ENCODE measurements around the gene KCTD17.
A peak's percentile ranks its signal among the peaks of the same experiment; 100 is the strongest.

The KCTD17 gene, protein sequence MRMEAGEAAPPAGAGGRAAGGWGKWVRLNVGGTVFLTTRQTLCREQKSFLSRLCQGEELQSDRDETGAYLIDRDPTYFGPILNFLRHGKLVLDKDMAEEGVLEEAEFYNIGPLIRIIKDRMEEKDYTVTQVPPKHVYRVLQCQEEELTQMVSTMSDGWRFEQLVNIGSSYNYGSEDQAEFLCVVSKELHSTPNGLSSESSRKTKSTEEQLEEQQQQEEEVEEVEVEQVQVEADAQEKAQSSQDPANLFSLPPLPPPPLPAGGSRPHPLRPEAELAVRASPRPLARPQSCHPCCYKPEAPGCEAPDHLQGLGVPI

DNA sequence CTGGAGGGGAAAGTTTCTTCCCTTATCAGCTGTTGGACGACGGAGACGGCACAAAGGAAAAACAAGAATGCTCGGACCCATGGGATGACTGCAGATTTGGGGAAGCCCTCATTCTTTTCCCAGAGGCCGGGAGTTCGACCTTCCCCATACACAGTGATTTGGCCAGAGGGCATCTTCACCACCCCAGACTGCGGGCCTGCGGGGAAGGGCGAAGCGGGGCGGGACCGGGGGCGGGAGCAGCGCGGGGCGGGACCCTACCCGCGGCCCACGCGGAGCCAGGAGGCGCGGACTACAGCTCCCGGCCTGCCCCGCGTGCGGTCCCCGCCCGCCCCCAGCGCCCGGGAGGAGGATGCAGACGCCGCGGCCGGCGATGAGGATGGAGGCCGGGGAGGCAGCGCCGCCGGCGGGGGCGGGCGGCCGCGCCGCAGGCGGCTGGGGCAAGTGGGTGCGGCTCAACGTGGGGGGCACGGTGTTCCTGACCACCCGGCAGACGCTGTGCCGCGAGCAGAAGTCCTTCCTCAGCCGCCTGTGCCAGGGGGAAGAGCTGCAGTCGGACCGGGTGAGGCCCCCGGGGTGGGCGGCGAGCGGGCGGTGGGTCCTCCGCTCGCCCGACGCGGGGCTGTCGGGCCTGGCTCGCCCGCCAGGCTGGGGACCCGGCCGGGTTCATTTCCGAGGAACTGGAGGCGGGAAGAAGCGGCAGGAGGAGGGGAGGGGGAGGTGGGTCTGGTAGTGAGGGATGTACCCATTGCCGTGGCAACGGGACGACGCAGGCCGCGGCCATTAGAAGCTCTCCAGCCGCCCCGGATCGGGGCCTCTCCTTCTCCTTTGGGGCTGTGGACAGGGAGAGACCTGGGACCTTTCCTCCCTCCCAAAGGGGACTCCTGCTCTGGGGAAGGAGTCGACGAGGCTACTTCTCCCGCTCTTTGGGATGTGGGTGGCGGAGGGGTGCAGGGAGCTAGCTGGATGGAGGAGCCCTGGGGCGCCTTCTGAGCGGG, at the start of gene KCTD17:
Gene KCTD17 (plus strand): TSS at position 352 of the 995 bp plus-strand sequence. CDS start 19 bp downstream, at position 371.
- DNase-seq, result peak; percentile 80

DNA sequence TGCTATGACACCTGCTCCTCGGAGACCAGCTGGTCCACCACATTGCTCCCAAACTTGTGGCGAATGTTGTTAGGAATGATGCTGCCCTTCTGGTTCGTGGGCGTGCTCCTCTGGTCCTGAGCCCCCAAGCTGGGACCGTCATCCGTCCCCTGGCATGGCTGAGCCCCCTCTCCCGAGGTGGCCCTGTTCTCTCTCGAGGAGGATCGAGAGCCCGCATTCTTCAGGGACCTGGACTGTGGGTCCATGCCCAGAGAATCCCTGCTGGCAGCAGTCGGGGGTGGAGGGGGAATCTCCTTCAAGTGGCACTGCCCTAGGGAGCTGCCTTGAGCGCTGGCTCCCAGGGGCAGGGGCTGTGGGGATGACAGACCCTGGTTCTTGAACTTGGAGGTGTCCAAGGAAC, 49.7 kb upstream of the KCTD17 start:
- no peak for DNase-seq

DNA sequence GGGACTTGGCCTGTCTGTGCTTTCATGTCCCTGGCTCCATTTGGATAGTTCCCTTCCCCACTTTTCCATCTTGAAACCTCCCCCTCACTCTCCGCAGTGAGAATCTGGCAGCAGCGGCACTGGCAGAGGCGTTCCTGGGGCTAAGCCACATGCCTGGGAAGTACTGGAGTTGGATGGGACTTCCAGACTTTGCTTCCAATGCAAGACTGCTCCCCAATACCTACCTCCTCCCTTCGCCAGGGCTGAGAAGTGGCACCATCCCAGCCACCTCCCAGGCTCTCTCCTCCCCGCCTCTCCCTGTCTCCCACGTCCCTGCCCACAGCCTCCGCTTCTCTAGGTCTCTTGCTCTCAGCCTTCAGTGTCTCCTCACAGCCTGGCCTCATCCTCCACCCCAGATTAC, 48.9 kb upstream of the KCTD17 start:
- DNase-seq, result no peak

DNA sequence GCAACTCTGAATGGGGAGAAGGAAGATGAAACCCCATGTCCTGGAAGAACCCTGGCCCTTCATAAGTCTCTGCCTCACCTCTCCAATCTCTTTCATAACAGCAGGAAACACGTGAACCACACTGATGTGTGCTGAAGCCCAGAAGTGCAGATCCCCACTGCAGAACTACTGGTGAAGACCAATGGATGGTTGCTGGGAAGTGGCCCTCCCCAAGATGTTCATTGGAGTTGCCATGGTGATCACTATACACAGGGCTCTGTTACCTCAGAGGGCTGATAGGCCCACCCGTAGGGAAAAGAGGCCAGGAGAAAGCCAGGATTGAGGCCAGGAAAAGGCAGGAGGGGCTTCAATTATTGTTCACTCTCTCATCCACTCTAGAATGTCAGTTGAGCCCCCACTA, 43.9 kb upstream of the KCTD17 start:
- DNase-seq, result no peak

DNA sequence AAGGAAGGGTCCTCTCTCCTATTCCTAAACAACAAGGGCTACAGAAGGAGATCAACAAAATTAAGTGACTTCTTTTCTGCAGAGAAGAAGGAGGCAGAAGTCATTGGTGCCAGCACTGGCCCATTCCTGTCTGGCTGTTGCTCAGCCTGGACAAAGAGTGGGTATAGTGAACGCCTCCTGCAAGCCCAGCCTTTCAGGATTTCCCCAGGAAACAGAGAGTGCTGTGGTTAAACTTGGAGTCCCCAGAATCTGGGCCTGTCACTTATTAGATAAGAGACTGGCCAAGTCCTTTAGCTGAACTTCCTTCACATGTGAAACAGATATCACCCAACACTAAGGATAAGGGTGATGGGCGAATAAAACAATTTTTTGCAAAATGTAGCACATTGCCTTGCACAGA, 43.2 kb upstream of the KCTD17 start:
- no peak for DNase-seq

DNA sequence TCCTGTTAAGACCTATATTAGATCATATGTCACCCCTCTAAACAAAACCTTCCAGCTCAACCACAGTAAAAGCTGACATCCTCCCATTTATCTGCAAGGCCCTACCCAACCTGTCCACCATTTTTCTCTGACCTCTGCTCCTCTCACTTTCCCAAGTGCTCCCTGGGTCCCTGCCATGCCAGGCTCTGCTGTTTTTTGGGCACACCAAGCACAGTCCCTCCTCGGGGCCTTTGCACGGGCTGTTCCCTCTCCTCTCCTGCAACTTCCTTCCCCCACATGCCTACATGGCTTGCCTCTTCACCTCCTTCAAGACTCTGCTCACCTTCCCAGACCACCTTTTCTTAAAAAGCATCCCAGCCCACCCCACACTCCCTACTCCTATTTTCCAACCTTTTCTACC, 42.1 kb upstream of the KCTD17 start:
- DNase-seq, result no peak

DNA sequence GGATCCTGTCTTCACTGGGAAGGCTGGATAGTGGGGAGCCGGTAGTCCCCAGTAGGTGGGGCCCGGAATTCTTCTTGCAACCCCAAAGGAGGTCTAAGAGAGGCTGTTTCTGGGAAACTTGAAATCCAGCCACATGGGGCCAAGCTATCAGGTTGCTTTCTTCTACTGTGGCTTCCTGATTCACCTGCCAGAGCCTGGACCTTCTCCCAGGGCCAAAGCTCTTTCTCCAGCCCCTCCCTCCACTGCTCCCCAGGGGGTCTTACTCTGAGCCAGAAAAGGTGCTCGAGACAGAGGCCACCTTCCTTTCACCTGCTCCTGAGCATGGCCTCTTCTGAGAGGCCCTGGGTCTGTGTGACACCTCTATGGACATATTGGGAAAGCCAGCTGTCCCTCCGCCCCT, 41.4 kb upstream of the KCTD17 start:
- DNase-seq, result no peak

DNA sequence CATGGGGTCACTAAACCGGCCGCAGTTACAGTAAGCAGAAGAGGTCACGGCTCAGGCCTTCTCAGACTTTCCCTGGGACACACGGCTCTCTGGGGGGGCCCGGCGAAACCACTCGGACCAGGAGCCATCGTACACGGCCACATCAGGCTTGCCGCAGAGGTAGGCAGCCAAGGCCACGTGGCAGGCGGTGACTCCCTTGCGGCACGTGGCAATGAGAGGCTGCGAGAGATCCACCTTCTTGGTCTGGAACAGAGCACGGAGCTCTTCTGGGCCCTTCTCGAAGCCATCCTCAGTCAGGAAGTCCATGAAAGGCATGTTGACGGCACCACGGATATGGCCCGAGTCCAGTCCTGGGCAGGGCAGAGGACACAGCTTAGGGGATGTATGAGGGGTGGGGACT, 40.6 kb upstream of the KCTD17 start:
- no peak for DNase-seq

DNA sequence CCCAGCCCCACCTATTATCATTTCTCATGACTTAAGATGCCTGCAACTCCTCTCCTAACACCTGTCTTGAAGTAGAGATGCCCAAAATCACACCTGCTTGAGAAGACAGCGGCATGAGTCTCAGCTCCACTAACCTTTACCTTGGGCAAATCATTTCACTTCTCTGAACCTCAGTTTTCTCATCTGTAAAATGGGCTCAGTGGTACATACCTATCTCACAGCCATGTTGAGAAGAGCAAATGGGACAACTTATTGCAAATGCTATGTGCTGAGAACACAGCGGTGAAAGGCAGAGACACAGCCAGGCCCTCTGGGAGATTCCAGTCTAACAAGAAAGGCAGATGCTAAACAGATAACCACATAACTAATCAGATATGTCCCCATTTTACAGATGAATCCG, 40.1 kb upstream of the KCTD17 start:
- DNase-seq, result no peak

DNA sequence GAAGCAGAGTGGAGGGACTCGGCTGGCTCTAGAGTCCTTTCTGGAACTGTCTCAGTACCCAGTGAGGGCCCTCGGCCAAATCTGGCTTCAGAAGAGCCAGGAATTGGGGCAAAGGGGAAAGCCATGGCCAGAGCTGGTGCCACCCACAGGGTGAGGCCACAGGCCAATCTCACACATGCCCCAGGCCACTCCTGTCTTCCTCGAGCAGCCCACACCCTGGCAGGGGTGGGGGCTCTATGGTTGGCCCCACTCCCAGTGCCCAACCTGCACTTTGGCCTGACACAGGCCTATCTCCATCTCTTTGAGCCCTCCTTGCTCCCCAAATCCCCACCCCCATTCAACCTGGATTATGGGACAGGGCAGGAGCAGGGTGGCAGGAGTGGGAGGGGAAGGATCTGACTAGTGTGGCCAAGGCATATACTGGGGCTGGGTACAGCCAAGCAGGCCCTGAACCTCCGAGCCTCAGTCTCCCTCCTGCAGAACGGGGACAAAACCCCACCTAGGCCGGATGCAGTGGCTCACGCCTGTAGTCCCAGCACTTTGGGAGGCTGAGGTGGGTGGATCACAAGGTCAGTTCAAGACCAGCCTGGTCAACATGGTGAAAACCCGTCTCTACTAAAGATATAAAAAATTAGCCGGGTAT, 39.2 kb upstream of the KCTD17 start:
- DNase-seq, result no peak

DNA sequence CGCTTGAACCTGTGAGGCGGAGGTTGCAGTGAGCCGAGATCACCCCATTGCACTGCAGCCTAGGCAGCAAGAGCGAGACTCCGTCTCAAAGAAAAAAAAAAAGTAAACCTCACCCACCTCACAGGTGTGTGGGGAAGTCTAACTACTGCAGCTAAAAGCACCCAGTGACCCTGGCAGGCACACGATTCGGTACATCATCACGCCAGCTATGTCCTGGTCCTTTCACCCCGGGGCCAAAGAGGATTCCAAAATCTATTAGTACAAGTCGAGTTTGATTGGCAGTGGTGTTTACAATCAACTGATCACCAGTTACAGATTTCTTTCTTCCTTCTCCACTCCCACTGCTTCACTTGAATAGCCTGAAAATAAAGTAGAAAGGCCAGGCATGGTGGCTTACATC, 38.6 kb upstream of the KCTD17 start:
- DNase-seq, result no peak

DNA sequence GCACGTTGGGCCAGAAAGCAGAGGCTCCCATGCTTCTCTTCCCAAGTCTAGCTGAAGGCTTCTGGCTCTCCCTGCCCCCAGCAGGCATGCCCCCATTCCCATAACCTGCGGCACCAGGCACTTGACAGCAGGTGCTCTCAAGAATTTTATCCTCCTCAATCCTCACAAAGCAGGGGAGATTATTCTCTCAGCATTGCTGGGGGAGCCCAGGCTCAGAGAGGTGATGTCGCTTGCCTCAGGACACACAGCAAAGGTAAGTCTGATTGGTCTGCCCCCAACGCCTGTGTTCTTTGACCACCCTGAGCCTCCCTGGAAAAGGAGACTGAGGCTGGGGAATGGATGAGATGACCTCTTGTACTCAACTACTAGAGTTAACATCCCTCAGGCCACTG, 37.1 kb upstream of the KCTD17 start:
- no peak for DNase-seq

DNA sequence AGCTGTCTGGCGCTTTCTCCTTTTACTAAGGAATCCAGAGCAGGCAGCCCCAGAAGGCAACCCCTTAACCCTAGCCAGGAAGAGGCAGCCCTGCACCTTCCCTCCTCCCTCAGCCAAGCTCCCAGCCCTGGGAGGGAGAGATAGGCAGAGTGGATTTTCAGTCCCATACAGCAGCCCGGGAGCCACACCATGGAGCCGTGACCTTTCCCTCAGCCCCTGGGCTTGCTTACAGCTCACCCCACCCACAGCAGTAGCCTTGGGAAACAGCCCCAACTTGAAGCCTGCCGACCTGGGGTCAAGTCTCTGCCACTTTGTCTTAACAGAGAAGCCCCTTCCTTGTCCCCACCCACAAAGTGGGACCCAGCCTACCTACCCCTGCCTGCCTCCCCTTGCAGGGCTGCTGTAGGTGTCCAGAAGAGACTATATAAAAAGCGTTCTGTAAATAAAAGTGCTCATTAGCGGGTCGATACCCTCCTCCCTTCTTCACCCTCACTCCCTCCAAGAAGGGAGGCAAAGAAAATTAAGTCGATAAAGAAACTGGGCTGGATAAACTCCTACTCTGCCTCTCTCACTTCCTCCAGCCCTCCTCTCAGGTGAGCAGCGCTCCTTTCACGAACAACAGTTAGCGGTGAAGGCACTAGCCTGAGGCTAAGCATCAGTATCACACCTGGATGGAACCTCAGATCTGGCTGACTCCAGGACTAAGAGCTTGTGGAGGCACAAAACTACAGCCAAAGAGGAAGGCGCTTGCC, 36.5 kb upstream of the KCTD17 start:
- DNase-seq, result no peak

DNA sequence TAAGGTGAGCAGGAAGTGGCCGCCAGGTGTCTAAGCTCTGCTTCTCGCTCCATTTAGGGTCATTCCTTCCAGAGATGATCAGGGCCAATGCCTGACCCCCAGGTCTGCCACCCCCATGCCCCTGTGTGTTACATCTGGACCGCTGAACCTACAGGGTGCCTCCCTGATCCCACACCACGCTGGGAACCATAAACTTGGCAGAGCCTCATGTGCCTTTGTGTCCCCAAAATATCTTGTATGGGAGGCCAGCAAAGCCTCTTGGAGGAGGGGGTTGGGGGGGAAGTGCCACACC, 36.0 kb upstream of the KCTD17 start:
- no peak for DNase-seq

DNA sequence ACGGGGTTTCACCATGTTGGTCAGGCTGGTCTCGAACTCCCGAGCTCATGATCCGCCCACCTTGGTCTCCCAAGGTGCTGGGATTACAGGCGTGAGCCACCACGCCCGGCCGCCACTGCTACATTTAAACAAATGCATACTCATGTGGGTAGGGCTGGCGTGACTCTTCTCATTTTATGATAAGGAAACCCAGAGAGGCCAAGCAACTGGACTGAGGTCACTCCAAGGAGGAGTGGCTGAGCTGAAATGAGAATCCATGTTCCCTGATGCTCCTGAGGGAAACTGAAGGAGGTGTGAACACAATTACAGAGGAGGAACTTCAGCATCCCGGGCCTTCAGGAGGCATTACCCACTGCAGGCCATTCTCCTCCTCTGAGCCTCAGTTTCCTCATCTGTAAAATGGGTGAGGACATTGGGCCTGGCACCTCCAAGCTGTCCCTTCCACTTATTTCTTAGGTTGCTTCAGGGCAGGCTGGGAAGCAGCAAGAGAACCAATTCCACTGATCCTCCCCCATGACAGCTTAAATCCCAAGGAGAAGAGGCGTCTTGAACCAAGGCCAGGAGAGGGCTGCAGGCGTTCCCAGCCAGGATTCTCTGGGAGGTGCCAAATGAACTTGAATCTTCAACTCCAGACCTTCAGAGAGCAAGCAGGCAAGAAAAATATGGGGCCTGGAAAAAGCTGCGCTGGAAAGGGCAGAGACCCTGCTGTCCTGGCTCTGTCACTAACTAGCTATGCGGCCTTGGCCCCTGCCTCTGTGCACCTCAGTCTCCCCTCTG, 35.2 kb upstream of the KCTD17 start:
- no peak for DNase-seq

DNA sequence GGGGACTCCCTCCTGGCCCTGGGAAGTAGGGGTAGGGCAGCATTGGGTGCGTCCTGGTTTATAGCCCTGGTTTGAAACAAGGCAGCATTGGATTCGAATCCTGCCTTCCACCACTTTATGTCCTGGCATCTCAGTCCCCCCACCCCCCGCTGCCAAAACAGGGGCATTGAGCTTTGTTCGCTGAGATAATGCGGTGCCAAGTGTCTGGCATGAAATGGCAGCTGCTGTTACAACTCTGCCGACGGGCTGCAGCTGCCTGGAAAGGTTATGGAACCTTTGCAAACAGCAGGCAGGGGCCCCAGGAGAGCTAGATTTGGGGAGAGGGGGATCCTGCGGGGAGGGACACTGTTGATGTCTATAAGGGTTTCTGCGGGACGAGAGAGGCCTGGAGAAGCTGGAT, 34.2 kb upstream of the KCTD17 start:
- DNase-seq, result no peak

DNA sequence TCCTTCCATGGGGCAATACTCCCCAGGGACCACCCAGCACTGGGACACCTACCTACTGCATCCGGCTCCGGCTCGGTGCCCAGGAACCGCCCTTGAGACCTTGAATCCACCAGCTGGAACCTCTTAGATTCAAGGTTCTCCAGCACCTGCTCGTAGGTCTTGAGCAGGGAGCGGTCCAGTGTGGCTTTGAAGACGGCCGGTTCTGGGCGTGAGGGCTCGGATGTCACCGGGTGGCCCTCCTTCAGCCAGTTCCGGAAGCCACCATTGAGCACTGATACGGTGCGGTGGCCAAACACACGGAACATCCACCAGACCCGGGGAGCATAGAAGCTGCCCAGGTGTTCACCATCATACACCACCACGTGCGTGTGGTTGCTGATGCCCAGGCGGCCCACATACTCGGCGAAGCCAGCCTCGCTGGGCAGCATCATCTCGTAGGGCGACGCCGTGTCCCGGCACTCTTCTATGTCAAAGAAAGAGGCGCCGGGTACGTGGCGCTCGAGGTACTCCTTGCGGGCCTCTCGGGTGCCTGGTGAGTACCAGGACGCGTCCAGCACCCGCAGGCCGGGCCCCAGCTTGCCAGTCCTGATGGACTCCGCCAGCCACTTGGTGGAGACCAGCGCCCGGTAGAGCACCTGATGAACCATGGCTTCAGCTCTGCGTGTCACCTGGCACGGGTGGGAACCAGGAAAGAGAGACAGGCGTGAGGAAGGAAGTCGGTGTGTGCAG, 33.3 kb upstream of the KCTD17 start:
- no peak for DNase-seq

DNA sequence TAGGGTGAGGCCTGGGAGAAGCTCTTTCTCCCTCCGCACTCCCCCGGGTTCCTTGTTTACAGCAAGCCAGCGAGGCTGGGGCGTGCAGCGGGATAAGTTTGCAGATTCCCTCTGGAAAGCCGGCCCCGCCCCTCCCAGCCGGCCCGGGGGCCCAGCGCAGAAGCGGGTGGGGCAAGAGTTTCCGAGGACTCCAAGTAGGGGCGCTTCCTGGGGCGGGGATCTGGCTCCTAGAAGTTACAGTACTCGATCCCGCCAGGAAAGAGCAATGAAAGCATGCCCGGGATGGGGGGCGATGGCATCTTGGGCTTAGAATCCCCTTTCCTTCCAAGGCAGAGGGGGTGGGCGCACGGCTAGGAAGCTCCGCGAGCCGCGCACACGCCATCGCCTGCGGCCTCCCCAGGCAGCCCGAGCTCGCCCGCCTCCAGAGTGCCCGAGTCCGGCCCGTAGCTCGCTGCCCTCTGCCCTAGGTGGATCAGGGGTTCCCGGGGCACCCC, 32.7 kb upstream of the KCTD17 start:
- DNase-seq, result no peak

DNA sequence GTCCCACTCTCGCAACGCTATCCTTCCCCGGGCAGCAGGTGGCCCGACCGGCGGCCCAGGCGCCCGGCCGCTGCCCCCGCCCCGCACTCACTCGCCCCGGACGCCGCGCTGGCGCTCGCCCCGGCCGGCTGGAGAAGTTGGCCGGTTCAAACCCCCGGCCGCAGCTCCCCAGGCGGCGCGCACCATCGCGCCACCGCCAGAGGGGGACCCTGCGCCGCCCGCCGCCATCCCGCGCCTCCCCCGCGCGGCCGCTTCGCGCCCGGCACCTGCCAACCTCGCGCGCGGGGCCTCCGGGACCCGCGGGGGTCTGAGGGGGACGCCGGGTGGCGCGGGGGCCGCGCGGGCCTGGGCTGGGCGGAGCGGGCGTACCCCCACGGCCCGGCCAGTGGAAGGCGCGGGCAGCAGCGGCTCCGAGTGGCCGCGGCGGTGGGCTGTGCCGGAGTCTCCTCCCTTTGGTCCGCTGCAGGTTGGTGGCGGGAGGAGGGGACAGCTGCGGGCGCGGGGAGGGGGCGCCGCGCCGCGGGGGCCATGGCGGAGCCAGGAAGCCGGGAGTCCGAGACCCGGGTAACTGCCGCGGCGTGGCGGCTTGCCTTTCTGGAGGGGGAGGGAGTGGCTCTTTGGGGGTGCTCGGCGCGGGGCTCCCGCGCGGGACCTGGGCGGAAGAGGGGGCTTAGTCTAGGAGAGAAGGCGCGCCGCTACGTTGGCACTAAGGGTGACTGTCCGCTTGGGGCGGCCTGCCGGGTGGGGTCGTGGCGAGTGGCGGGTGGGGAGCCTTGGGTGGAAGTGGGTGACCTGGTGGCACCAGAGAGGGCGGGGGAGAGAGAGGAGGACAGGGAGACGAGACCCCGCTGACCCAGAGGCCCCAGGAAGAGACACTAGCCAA, 32.0 kb upstream of the KCTD17 start, which contains the start of the genes MPST and TST:
Gene MPST (plus strand): TSS at position 434 of the 883 bp plus-strand sequence. CDS start 95 bp downstream, at position 529.
Gene TST (minus strand): TSS at position 139 of the 883 bp plus-strand sequence. CDS start 715 bp downstream, outside the sequence.
- peak; percentile 40 for DNase-seq

DNA sequence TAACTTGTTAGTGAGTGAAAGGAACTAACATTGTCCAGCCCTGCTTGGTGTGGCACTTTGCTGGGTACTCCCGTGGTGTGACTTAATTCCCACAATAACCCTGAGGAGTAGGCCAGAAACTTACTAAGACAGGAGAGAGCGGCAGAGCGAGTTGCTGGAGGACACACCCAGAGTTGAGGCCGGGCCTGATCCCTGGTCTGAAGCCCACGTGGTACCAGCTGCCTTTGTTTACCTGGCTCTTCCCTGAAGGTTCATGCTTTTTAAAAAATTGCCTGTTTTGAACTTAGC, 31.4 kb upstream of the KCTD17 start:
- DNase-seq, result no peak

All from CD4-positive, alpha-beta T cell treated with Interleukin-21 for 1 hour (primary cell).